Amniotic epithelial cell (primary cell): ENCODE data around the gene ZSCAN20.

Experiments
- DNase-seq: peaks from one replicate; pipeline ENCODE4 v3.0.0-alpha.2; 2010; ENCODE audit warnings: low read depth

ZSCAN20 gene

DNA sequence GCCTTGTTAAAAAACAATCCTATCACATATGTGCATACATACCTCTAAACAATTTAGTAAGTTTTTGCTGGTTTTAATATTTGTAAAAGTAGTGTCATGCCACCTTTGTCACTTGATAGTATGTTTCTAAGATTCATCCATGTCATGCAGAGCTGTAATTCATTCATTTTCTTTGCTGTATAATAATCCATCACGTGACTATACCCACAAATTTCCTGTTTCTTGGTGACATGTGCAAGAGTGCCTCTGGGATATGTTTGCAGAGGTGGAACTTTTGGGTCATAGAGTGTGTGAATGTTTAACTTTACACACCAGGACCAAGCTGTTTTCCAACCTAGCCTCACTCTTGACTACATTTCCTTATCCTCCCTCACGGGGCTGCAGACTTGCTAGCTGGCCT, 62.9 kb downstream of the ZSCAN20 start:
- no peak for DNase-seq

- no peak for DNase-seq
Measured at GRCh38 chr1:33537885-33538284, 65.4 kb downstream of the ZSCAN20 start.

- DNase-seq: no peak
Measured at GRCh38 chr1:33541966-33542365, 69.5 kb downstream of the ZSCAN20 start.
